Measurements from ENCODE around the gene SLAIN1. TPM values are rescaled to one million over a fixed set of nuclear protein-coding genes. Genes with fewer than 3 reads are reported as not detected.

The SLAIN1 gene
- total RNA-seq, 1 experiment from 2014 or later, result 2.4 TPM

DNA sequence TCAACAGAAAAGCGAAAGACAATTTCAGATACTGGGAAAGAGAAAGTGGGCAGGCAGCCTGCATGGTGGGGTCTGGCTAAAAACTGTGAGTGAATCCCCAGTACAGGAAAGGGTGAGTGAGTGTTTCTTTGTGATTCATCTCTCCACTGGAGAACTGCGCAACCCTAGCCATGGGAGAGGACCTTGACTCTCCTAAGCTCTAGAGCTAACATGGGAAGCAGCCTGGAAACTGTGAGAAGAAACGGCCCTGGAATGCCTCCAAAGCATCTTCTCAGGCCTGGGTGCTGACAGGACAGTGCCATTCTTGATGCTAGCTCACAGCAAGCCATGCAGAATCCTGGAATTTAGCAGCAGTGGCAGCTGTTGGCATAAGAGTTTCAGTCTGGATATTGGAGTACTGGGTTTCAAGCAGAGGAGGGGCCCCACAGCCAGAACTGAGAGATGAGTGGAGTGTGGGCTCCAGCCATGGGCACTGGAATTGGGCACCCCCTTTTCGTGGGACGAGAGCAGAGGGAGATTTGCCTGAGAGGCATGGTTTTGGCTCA, 18.7 kb upstream of the SLAIN1 start:
- TF ChIP-seq EZH2 (IDR thresholded peaks at IDR 0.05; ENCODE audit: low read depth), result no peak
- Histone ChIP-seq H3K79me2 (ENCODE audit: low read depth) (no peaks in the 10 kb centered on the region), H3K27ac (no peak overlapping the region), H2AFZ (no peak overlapping the region), H3K4me2 (no peak overlapping the region), H3K9me3 (ENCODE audit: insufficient read depth, low read depth) (no peaks in the 10 kb centered on the region), H4K20me1 (ENCODE audit: insufficient read depth) (no peaks in the 10 kb centered on the region), H3K4me3 (no peak overlapping the region), H3K36me3 (ENCODE audit: low read depth) (no peaks in the 10 kb centered on the region), H3K9me2 (ENCODE audit: insufficient read depth) (no peaks in the 10 kb centered on the region; the same call in 1 of the 2 replicates), H3K4me1 (replicated peaks; ENCODE audit: insufficient read depth) (no peaks in the 10 kb centered on the region), H3K27me3 (ENCODE audit: insufficient read depth, low read depth) (no peaks in the 10 kb centered on the region; the same call in 1 of the 2 replicates), H3F3A (ENCODE audit: insufficient read depth, low read depth) (no peaks in the 10 kb centered on the region)
- DNase-seq, result no peak
- ChIA-PET CTCF (no interaction called here), POLR2A (ENCODE audit: unreplicated experiment) (no interaction called here)
- no TSS peak for BruUV-seq (replicated peaks)
- intact Hi-C loops (cut with micrococcal nuclease; ENCODE audit: unreplicated experiment), result no loop called here

DNA sequence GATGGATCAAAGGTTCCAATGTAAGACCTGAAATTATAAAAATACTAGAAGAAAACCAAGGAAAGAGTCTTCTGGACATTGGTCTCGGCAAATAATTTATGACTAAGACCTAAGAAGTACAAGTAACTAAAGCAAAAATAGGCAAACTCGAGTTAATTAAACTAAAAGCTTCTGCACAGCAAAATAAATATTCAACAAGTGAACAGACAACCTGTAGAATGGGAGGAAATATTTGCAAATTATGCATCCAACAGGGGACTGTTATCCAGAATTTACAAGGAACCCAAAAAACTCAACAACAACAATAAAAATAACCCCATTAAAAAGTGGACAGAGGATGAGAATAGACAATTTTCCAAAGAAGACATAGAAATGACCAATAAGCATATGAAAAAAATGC, 9.7 kb upstream of the SLAIN1 start:
- no peak for DNase-seq
- intact Hi-C loops (cut with micrococcal nuclease; ENCODE audit: unreplicated experiment), result no loop called here
- no peak overlapping the region for H3K27ac ChIP-seq
- BruUV-seq (replicated peaks), result no TSS peak
- no peak overlapping the region for H3K4me3 ChIP-seq
- POLR2A ChIA-PET (ENCODE audit: unreplicated experiment), result no interaction called here
- H4K20me1 ChIP-seq (ENCODE audit: insufficient read depth), result no peaks in the 10 kb centered on the region
- no peaks in the 10 kb centered on the region for H3K4me1 ChIP-seq (replicated peaks; ENCODE audit: insufficient read depth)
- H3K27me3 ChIP-seq (ENCODE audit: insufficient read depth, low read depth), result no peaks in the 10 kb centered on the region
- H3K36me3 ChIP-seq (ENCODE audit: low read depth), result no peaks in the 10 kb centered on the region
- no peaks in the 10 kb centered on the region for H3K9me2 ChIP-seq (ENCODE audit: insufficient read depth)
- no peaks in the 10 kb centered on the region for H3K79me2 ChIP-seq (ENCODE audit: low read depth)
- TF ChIP-seq CTCF (conservative IDR thresholded peaks at IDR 0.05) (no peak), EZH2 (IDR thresholded peaks at IDR 0.05; ENCODE audit: low read depth) (no peak)
- no peaks in the 10 kb centered on the region for H3K9me3 ChIP-seq (ENCODE audit: insufficient read depth, low read depth)
- no peak overlapping the region for H2AFZ ChIP-seq
- CTCF ChIA-PET, result no interaction called here
- H3K4me2 ChIP-seq, result no peak overlapping the region
- no peaks in the 10 kb centered on the region for H3F3A ChIP-seq (ENCODE audit: insufficient read depth, low read depth)

- BruUV-seq (replicated peaks), result no TSS peak
- ChIA-PET POLR2A (ENCODE audit: unreplicated experiment) (no interaction called here), CTCF (no interaction called here)
- H3F3A ChIP-seq (ENCODE audit: insufficient read depth, low read depth), result peaks cover 9% of the 10 kb centered on the region; the same call in 1 of the 2 replicates
- H3K4me2 ChIP-seq, result no peak overlapping the region
- no peak for DNase-seq
- no peaks in the 10 kb centered on the region for H3K79me2 ChIP-seq (ENCODE audit: low read depth)
- H3K9me3 ChIP-seq (ENCODE audit: insufficient read depth, low read depth), result no peaks in the 10 kb centered on the region
- H3K4me3 ChIP-seq, result no peak overlapping the region
- H3K4me1 ChIP-seq (replicated peaks; ENCODE audit: insufficient read depth), result no peaks in the 10 kb centered on the region
- no peaks in the 10 kb centered on the region for H4K20me1 ChIP-seq (ENCODE audit: insufficient read depth)
- no peak overlapping the region for H2AFZ ChIP-seq
- no peak for TF ChIP-seq EZH2 (IDR thresholded peaks at IDR 0.05; ENCODE audit: low read depth)
- no peak for TF ChIP-seq CTCF (conservative IDR thresholded peaks at IDR 0.05)
- H3K36me3 ChIP-seq (ENCODE audit: low read depth), result no peaks in the 10 kb centered on the region
- H3K27me3 ChIP-seq (ENCODE audit: insufficient read depth, low read depth), result no peaks in the 10 kb centered on the region
- H3K9me2 ChIP-seq (ENCODE audit: insufficient read depth), result no peaks in the 10 kb centered on the region
- intact Hi-C loops (cut with micrococcal nuclease; ENCODE audit: unreplicated experiment), result loop anchor here (10.0 kb wide), 1 partner anchor 367 kb away; the partner anchor contains the start of gene MYCBP2
- no peak overlapping the region for H3K27ac ChIP-seq
Measured at GRCh38 chr13:77691871-77692270, 5.6 kb upstream of the SLAIN1 start.

Data from PC-9 (cell line).